Colon (tissue), 2 donors: ENCODE measurements around the gene PLXDC1.

Experiments
- FAIRE-seq: peaks from 2 replicates; lab custom pipeline; 2012; peaks lifted over from hg19 to GRCh38; lab: Jason Lieb, UNC
- donor health status: control.
- donor health status: control.

Gene PLXDC1

DNA sequence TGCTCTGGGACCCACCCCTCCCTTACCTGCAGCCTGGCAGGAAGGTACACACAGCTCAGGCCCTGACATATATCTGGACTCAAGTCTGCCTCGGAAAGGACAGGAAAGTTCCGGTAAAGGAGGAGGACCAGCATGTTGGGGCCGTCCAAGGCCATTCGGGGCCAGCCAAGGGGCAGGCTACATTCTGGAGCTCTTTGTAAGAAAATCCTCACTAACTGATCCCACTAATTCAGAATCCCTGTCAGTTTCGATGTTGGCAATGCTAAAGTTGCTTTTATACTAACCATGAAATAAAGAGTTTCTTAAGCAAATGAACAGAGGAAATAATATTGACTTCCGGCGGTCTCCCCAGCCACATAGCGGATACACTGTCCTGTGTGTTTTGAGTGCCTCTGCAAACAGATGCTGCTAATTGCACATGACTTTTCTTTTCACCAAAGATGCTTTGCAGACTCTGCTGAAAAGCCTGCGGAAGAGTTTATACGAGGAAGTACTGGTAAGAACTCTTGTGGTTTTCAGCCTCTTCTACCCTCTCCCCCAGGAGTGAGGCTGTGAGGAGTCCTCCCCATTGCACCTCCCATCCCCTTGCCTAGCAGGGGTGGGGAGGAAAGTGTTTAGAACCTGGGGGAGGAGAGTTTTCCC is 54.8 kb downstream of the PLXDC1 start:
- FAIRE-seq, result no peak

DNA sequence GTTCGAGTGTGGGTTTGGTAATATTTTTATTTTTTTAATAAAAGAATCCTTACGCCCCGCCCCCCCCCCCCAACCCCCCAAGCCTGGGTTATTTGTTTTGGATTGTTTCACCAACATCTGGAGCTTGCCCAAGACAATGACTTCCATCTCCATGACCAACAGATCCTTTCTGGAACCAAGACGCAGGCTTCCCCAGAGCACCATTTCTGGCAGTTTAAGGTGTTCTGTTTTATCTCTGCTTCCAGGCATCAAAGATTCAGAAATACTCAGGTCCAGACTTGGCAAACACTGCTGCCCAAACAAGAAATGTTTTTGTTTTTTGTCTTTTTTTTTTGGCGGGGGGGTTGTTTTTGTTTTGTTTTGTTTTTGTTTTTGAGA is 56.1 kb downstream of the PLXDC1 start:
- FAIRE-seq, result no peak

DNA sequence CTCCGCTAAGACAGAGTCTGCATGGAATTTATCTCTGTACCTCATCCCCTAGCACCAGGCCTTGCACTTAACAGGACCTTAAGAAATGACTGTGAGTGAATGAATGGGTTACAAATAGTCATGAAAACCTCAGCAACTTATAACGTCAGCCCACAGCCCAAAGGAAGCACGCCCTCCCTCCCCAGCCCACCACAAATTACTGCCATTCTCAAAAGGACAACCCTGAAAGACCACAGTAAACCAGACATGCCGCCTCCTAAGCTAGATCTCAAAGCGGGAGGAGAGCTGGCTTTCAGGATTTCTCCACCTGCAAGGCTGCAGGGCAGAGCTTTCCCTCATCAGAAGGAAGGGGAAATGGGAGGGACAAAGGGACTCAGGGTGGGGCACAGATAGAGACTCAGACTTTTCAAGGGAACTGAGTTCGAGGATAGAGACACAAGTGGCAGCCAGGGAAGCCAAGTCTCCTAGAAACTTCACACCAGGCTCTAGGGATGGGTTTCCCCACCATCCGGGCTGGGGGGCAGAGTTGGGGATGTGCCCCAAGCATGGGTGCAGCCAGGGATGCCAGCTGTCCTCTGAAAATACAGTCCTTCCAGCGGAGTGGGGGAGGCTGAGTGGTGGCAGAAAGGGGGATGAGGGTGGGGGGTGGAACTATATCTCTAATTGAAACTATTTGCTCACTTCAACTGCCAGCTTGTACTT is 56.7 kb downstream of the PLXDC1 start:
- no peak for FAIRE-seq

DNA sequence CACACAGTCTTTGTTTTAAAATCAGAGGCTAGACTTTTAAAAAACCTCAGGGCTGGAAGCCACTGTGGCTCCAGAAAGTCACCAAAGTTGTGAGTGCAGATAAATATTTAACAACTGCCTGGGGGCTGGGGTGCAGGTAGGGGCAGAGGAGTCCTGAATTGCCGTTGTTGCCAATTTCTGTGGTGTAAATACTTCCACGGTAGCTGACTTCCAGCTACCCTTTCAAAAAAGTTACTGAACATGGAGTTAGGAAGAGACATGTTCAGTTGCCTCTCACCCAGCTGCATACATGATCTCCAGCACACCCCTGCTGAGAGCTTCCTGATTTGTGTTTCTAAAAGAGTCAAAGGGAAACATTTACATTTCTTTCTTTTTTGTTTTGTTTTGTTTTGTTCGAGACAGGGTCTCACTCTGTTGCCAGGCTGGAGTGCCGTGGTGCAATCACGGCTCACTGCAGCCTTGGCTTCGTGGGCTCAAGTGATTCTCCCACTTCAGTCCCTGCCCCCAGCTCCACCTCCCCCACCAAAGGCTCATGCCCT is 58.7 kb downstream of the PLXDC1 start:
- no peak for FAIRE-seq

DNA sequence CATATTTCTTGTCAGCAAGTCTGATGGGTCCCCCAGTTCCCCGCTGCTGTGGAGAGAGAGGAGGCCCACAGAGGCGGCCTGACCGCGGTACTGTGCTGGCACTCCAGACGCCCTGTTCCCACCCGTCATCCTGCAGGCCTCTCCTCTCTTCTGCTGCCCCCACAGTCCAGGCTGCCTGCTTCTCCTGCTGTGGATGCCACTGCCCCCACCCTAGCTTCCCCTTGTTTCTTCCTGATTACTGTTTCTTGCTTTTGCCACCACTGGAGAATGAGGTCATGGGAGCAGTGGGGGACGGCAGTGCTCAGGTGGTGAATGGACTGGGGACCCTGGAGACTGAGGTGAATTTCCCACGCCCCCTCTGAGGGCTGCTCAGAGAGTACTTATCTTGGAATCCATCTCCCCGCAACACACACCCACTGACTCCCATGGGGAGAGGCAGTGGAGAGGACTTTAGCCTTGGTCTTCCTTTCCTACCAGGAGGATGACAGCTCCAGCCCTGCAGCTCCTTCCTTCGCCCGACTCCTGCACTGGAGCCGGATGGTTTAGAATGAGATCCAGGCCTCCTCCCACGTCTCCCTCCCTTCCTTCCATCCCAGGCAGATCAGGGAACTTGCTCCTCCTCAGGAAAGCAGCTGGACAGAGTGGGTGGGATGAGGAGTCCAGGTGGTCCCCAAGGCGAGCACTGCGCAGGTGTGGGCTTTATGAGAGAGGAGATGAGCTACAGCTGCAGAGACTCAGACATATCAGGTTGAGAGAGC is 60.4 kb downstream of the PLXDC1 start:
- no peak for FAIRE-seq

DNA sequence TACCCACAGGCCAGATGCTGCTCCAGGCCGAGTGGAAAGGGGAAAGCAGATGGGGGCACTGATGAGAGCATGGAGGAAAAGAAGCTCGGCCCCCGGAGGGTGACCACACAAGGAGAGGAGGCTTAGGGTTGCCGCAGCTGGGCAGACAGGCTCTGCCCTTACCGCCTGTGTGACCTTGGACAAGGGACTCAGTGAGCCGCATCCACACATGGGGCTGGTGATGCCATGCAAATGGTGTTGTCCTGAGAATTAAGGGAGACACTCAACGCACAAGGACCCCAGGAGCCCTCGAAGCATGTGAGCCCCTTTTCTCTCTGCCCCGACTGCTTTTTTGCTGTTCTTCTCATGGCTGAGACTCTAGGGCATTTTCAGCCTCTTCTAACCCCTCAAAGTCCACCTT is 61.0 kb downstream of the PLXDC1 start:
- FAIRE-seq, result no peak

DNA sequence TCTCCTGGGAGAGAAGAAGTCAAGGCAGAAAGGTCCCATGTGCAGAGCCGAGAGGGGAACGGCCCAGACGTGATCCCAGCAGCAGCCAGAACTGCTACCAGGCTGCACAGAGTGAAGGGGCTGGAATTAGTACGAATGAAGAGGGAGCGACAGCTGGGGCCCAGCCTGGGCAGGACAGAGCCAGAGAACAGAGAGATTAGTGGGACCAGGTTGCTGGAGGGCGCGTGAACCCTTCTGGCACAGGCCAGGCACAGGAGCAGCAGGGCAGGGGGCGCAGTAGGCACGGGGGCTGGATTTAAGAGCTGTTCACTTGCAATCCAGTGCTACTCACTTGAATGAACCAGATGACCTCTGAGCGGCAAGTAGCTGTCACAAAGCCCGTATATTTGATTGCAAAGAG is 66.9 kb downstream of the PLXDC1 start:
- no peak for FAIRE-seq

DNA sequence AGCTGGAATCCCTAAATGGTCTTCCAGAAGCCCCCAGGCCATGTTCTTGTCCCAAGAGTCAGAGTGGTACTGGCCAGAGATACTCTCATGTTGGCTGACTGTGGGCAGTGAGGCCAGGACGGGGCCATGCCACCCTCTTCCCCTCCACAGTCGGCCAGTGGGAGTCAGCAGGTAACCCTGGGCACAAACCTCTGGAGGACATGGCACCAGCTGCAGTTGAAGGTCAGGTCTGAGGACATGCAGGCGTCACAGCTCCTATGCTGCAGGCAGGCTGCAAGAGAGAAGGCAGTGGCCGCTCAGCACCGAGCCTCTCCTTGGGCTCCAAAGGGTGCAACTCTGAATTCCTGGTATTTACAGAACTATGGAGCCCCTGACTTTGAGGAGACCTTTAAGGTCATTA is 68.2 kb downstream of the PLXDC1 start:
- FAIRE-seq, result no peak

DNA sequence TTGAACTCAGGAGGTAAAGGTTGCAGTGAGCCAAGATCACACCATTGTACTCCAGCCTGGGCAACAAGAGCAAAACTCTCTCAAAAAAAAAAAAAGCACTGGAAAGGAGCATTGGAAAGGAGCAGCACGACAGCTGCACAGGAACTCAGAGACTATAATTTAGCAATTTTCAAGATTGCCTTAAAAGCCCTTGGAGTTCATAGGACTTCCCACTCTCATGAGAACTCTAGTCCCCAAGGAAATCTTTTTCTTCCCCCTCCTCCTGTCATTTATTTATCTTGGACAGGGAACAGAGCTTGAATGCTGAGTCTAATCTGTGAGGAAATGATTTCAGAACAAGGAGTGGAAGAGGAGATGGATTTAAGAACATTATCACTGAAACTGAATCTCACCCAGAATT is 69.0 kb downstream of the PLXDC1 start:
- no peak for FAIRE-seq

DNA sequence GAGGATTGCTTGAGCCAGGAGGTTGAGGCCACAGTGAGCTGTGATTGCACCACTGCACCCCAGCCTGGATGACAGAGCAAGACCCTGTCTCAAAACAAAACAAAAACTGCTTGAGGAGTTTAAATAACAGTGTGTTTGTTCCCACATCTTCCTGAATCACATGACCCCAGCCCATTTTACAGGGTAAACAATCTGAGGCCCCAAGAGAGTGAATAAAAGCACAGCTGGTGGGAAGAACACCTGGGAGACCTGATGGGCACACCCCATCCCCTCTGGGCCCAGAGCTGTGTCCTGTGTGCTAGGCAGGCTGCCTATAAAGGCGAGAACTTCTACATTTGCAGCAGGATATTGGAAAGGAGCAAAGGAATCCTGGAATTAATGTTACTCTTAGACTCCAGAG is 69.6 kb downstream of the PLXDC1 start:
- FAIRE-seq, result no peak

DNA sequence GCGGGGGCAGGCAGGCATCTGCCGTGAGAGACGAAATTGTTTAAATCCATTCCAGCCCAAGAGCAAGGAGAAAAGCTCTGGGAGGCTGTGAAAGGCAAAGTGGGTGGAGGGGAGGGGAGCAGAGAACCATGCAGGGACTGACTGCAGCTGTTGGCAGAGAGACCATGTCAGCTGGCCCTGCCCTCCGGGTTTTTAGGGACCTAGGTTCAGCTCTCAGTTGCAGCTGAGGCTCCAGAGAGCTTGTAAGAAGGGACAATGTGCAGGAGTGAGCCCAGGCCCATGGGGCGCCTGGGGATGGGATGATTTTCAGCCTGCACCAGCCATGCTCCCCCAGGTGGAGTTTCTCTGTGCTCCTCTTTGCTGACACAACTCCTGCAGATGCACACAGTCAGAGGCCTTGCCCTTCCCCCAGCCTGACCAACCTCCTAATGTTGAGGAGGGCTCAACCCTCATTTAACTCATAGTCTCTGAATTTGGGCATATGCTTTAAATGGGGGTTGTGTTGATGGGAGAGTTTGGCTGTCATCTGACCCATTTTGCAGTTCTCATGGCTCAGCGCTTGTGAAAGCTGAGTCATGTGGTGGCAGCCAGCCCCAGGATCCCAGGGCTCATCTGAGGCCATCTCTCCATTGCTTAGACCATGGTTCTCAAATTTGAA is 70.9 kb downstream of the PLXDC1 start:
- no peak for FAIRE-seq

DNA sequence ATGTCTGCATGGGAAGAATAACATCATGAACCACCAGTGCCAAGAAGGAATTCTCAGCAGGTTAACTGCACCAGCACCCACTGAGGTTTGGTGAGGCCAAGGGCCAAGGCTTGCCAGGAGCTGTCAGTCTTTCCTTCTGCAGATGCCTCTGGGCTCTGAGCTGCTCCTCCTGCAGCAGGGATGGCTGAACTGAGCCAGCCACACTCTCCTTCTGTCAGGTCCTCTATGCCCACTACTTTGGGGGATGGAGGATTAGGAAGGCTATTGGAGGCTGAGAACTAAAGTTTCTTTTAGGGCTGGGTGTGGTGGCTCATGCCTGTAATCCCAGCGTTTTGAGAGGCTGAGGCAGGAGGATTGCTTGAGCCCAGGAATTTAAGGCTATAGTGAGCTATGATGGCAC is 71.6 kb downstream of the PLXDC1 start:
- FAIRE-seq, result no peak

DNA sequence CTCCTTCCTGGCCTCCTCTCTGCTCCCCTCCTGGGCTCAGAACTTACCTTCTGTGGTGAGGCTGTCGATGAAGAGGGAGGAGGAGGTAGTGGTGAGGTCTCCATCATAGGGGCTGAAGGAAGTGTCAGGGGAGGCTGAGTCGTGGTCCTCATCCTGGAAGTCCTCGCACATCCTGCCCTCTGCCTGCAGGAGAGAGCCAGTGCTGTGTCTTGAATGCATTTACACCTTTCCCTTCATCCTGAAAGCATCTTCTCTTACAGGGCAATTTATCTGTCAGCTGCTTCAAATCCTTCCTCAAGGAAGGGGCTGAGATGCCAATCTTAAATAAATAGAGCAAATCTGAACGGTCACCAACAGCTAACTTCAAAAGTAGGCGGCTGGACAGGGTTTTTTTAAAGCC is 73.6 kb downstream of the PLXDC1 start:
- no peak for FAIRE-seq

DNA sequence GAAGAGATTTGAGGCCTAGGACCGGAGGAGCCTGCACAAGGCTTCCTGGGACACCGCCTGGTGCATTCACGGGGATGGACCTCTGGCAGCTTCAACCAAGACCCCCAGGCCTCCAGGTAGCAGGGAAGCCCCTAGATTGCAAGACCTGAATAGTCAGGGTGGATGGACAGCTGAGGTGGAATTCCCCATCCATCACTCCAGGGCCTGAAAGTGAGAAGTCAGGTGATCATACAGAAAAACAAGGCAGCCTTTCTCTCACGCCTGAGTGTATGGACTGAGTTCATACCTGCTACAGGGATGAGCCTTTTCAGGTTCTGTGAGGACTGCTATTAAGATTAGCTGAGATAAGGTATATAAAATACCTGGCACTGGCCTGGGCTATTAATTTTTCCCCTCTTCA is 74.2 kb downstream of the PLXDC1 start:
- no peak for FAIRE-seq

DNA sequence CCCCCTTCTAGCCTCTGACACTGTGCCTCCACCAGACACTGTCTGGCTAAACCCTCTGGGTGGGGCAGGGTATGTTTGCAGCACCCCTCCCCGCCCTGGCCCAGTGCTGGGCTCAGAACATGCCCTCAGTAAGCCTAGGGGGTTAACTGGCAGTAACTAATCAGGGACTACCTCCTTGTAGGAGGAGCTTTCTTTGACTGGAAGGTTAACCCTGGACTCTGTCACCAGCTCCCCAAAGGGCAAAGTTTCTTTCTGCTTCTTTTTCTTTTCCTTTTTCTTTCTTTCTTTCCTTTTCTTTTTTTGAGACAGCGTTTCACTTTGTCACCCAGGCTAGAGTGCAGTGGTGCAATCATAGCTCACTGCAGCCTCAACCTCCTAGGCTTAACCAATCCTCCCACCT is 76.8 kb downstream of the PLXDC1 start:
- no peak for FAIRE-seq

DNA sequence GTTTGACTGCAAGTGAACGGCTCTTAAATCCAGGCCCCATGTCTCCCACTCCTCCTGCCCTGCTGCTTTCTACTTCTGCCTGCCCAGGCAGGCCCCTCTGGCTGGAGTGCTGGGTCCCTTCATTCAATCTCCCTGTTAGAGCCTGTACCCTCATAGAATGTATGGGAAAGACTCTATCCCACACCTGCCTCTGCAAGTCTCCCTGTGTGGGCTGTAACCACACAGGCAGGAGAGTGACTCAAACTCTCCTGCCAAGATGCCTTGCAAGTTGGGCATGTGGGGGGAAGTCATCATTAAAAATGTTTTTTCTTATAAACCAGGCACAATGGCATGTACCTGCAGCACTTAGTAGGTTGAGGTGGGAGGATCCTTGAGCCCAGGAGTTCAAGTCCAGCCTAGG is 77.5 kb downstream of the PLXDC1 start:
- FAIRE-seq, result no peak

DNA sequence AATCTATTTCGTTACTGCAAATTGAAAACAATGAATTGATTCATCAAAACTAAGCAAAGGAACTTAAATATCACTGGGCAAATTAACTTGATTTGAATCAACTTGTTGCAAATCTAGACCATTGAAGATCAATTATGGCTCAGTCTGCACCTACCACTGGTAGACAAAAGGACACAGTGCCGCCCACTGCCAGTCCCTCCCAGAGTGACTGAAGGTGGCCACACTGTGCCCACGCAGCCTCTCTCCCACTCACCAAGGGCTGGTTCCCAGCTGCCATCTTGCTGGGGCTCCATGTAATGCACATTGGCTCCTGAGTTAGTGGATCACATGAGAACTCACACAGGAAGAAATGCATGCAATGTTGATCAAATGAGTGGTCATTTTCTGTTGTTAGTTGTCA is 78.1 kb downstream of the PLXDC1 start:
- no peak for FAIRE-seq

DNA sequence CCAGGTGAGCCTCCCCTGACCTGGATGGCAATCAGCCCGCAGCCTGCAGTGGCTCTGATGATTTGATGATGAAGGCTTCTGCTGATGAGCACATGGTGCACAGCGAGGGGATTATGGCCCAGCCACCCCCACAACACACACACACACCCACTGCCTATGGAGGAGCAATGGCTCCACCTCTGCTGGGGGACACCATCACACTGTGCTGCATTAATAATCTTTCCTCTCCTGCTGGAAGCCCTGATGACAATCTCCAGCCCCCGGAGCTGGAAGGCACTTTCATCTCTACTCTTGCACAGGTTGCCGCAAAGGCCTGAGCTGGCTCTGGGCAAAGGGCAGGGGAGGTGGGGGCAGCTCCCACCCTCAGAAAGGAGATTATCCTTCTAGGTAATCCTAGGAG is 79.9 kb downstream of the PLXDC1 start:
- FAIRE-seq, result no peak

DNA sequence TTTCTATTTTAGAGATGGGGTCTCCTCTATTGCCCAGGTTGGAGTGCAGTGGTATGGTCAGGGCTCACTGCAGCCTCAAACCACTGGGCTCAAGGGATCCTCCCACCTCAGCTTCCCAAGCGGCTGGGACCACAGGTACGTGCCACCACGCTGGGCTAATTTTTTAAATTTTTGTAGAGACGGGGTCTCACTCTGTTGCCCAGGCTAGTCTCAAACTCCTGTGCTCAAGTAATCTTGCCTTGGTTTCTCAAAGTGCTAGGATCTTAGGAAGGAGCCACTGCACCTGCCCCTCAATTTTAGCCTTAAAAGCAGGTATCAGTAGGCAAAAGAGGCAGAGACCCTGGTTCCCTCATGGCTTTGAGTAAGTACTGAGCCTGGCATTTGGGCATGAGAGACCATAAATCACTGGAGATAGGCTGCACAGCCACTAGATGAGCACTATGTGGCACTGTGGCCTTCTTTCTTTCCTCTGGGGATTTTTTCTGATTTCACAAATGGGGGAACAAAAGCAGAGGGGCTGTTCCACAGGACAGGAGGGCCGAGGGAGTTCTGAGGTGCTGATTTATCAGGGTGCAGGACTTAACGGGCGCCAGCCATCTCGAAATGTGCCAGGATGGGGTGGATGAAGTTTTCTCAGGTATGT is 82.2 kb downstream of the PLXDC1 start:
- FAIRE-seq, result no peak

DNA sequence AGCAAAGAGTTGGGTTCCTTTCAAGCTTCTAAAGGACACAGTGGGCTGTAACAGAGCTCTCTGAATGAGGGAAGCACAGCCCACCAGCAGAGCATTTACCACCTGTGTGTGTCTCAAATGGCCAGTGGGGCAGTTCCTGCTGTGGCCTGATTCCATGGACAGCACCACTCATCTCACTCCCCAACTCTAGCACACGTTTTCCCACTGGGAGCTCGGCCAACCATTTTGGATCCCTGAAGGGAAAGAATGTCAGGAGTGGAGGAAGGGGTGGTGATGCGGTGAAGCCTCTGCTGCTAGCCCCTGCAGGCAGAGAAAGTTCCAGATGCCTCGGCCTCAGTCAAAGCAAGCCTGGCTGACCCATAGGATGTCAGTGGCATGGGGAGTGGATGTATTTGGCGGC is 86.6 kb downstream of the PLXDC1 start:
- FAIRE-seq, result no peak

DNA sequence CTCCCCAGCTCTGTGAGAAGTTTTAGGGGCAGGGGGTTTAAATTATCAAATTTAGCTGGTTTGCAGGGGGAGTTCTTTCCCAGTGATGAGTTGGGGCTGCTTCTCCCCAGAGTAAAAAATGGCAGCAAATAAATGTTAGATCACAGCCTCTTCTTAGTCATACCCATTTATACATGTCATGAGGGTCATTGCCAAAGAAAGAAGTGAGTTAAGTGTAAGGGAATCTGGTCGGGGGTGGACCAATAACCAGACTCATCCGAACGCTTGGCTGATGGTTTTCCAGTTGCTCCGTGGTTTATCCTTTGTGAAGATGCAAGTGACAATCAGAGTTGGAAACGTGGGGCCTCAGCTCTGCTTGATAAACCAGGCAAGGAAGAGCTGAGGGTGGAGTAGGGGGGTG is 87.1 kb downstream of the PLXDC1 start:
- FAIRE-seq, result no peak

DNA sequence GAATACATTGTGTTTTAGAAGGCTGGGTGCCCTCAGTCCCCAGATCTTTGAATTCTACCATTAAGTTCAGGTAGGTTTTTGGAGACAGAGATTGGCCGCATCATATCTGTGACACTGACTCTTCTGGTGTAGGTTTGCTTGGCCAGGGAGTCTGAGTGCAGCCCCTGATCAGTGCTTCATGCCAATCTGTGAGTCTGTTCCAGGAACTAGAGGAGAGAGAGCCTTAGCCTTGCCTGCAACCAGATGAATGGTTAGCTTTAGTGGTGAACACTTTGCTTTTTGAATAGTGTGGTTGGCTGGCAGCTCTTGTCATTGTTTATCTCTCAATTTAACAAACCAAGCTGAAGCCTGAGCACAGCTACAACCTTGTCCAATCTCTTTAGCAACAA is 87.8 kb downstream of the PLXDC1 start:
- no peak for FAIRE-seq
